HG02588 (cell line): Measurements from ENCODE around the gene SLC16A5.
A peak's percentile ranks its signal among the peaks of the same experiment; 100 is the strongest.
"Not testable (repeated sequence)": the region's sequence is repeated elsewhere in the genome, so short reads cannot be mapped to it uniquely, and the experiment has no call there.

Experiments used
- ATAC-seq: cut with Tn5 transposase; IDR thresholded peaks from one replicate; pipeline ENCODE4 v1.9.1; 2021; ENCODE audit warnings: mild to moderate bottlenecking, moderate library complexity; ENCODE audit not compliant: unreplicated experiment

SLC16A5 gene

GRCh38 chr17:75131278-75132017, 43.7 kb downstream of the SLC16A5 start, which contains the start of gene NT5C:
Gene NT5C, minus strand, starts transcription at chr17:75131742. Its CDS starts 35 bp downstream, at chr17:75131707.
- peak; percentile 83 for ATAC-seq

GRCh38 chr17:75132018-75133000, 44.6 kb downstream of the SLC16A5 start:
- not testable (repeated sequence) for ATAC-seq

GRCh38 chr17:75133001-75133400, 45.2 kb downstream of the SLC16A5 start:
- ATAC-seq, result no peak

GRCh38 chr17:75133607-75134347, 46.0 kb downstream of the SLC16A5 start:
- ATAC-seq, result not testable (repeated sequence)

GRCh38 chr17:75135452-75135851, 47.7 kb downstream of the SLC16A5 start:
- no peak for ATAC-seq

- ATAC-seq, result no peak
Observed at GRCh38 chr17:75135946-75136345, 48.2 kb downstream of the SLC16A5 start.

DNA sequence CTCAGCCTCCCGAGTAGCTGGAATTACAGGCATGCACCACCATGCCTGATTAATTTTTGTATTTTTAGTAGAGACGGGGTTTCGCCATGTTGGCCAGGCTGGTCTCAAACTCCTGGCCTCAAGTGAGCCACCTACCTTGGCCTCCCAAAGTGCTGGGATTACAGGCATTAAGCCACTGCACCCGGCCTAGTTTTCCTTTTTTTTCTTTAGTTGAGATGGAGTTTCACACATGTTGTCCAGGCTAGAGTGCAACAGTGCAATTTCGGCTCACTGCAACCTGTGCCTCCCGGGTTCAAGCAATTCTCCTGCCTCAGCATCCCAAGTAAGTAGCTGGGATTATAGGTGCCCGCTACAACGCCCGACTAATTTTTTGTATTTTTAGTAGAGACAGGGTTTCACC, 50.0 kb downstream of the SLC16A5 start:
- not testable (repeated sequence) for ATAC-seq

DNA sequence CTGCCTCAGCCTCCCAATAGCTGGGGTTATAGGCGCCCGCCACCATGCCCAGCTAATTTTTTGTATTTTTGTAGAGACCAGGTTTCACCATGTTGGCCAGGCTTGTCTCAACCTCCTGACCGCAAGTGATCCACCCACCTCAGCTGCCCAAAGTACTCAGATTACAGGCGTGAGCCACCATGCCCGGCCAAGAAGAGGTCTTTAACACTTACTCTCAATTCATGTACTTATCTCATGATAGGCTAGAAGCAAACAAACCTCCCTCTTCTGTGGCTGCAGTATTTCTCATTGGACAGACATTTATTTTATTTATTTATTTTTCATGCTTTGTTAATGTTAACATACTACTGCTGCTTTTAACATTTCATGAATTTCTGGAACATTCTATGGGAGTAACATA, 50.8 kb downstream of the SLC16A5 start:
- no peak for ATAC-seq

DNA sequence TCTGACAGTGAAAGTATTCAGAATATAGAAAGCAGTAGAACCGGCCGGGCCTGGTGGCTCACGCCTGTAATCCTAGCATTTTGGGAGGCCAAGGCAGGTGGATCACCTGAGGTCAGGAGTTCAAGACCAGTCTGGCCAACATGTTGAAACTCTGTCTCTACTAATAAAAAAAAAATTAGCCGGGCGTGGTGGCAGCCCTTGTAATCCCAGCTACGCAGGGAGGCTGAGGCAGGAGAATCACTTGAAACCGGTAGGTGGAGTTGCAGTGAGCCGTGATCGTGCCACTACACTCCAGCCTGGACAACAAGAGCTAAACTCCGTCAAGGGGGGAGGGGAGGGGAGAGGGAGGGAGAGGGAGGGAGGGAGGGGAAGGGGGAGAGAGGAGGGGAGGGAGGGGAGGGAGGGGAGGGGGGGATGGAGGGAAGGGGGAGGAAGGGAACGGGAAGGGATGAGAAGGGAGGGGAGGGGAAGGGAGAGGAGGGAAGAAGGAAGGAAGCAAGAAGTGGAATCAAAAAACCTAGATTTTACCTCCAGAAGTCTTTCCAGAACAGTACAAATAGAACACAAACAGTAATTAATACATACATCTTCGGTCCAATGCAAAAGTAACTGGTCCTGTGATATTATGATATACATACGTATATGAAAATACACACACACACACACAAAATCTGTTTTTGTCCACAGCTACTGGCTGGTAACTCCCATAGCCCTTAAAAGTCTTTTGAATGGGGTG, 54.6 kb downstream of the SLC16A5 start:
- no peak for ATAC-seq

DNA sequence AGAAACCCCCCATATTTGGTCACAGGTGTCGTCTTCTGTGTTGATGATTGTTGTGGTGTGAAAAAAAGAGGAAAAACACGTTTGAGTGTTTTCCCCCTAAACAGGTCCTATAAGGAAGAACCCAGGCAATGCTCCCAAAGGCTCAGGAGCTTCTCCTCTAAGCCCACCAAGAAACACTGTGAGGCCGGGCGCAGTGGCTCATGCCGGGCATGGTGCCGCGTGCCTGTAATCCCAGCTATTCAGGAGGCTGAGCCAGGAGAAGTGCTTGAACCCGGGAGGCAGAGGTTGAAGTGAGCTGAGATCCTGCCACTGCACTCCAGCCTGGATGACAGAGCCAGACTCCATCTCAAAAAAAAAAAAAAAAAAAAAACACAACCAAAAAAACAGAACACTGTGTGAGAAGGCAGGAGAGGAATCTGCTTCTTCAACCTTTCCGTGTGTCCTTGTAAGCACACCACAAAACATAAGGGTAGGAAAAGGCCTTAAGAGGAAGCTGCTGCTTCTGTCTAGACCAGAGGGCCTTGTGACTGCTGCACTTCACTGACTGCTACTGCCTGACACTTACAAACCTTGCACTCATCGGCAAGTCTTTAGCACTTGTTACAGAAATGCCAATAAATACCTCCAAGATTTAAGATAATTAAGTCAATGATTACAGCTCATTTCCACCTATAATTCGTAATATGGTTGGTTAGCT, 57.2 kb downstream of the SLC16A5 start:
- no peak for ATAC-seq

- no peak for ATAC-seq
Observed at GRCh38 chr17:75146592-75146991, 58.8 kb downstream of the SLC16A5 start.

GRCh38 chr17:75147878-75148546, 60.3 kb downstream of the SLC16A5 start:
- ATAC-seq, result no peak

GRCh38 chr17:75151930-75152329, 64.2 kb downstream of the SLC16A5 start:
- no peak for ATAC-seq

GRCh38 chr17:75152523-75152921, 64.8 kb downstream of the SLC16A5 start:
- no peak for ATAC-seq

- ATAC-seq, result no peak
Observed at GRCh38 chr17:75152922-75153779, 65.4 kb downstream of the SLC16A5 start.

GRCh38 chr17:75153780-75154194, 66.0 kb downstream of the SLC16A5 start:
- peak; percentile 22 for ATAC-seq

- peak; percentile 90 for ATAC-seq
Observed at GRCh38 chr17:75154195-75155106, 66.7 kb downstream of the SLC16A5 start, which contains the start of gene JPT1. Gene JPT1, minus strand, starts transcription at chr17:75154512. Its CDS starts 115 bp downstream, at chr17:75154397.
